Coronary artery (tissue), 2 donors: ENCODE results near the gene RGL2.

Source experiments
- DNase-seq: peaks from one replicate; pipeline ENCODE4 v3.0.0-alpha.2; 2017; ENCODE audit warnings: low spot score
- H3K27ac ChIP-seq, 2 donors: fragments of 200-600 bp; sonication (generic); one replicate each; pipeline ENCODE4 v1.5.1; 2016 to 2019
- H3K4me3 ChIP-seq: fragments of 200-600 bp; sonication (generic); 2 replicates; pipeline ENCODE4 v1.5.1; 2016; ENCODE audit warnings: mild to moderate bottlenecking, moderate library complexity
- TF ChIP-seq, protein P1 (sequence below): fragments of 200-600 bp; sonication (generic); IDR thresholded peaks from one replicate; pipeline ENCODE4 v1.5.1; 2019; ENCODE audit warnings: antibody characterized with exemption

Gene RGL2

DNA sequence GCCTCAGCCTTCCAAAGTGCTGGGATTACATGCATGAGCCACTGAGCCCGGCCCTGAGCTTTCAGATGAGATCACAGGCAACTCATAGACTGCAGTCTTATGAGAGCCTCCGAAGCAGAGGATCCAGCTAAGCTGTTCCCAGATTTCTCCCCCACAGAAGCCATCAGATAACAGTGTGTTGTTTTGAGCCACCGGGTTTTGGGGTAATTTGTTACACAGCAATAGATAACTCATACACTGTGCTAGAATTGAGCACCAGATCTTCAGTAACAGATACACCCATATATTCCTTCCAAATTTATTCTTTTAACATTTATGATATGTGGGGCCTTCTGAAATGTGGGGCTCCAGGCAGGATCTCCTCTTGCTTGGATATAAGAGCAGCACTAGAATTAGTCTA, 37.8 kb upstream of the RGL2 start:
- H3K4me3 ChIP-seq = no peak overlapping the region
- TF ChIP-seq, protein P1, sequence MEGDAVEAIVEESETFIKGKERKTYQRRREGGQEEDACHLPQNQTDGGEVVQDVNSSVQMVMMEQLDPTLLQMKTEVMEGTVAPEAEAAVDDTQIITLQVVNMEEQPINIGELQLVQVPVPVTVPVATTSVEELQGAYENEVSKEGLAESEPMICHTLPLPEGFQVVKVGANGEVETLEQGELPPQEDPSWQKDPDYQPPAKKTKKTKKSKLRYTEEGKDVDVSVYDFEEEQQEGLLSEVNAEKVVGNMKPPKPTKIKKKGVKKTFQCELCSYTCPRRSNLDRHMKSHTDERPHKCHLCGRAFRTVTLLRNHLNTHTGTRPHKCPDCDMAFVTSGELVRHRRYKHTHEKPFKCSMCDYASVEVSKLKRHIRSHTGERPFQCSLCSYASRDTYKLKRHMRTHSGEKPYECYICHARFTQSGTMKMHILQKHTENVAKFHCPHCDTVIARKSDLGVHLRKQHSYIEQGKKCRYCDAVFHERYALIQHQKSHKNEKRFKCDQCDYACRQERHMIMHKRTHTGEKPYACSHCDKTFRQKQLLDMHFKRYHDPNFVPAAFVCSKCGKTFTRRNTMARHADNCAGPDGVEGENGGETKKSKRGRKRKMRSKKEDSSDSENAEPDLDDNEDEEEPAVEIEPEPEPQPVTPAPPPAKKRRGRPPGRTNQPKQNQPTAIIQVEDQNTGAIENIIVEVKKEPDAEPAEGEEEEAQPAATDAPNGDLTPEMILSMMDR = no peak

DNA sequence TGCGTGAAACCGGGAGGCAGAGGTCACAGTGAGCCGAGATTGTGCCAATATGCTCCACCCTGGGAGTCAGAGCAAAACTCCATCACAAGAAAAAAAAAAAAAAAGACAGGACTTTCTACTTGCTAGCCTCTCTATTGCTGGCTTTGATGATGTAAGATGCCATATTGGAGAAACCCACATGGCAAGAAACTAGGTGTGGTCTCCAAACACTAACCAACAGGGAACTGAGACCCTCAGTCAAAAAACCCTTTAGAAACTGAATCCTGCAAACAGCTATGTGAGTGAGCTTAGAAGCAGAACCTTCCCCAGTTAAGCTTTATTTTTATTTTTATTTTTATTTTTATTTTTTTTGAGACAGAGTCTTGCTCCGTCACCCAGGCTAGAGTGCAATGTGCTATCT, 37.2 kb upstream of the RGL2 start:
- Histone ChIP-seq H3K4me3 (no peak overlapping the region), H3K27ac (no peak overlapping the region)
- TF ChIP-seq, protein P1 = no peak
- DNase-seq = no peak

More for the DNA sequence above, 37.8 kb upstream of the RGL2 start:
- H3K27ac ChIP-seq = no peak overlapping the region
- DNase-seq = no peak

GRCh38 chr6:33333666-33334065, 34.9 kb upstream of the RGL2 start:
- TF ChIP-seq, protein P1 = no peak
- no peak overlapping the region for H3K27ac ChIP-seq
- DNase-seq = no peak
- no peak overlapping the region for H3K4me3 ChIP-seq

GRCh38 chr6:33330736-33331135, 32.0 kb upstream of the RGL2 start:
- TF ChIP-seq, protein P1 = no peak
- DNase-seq = no peak
- Histone ChIP-seq H3K4me3 (no peak overlapping the region), H3K27ac (no peak overlapping the region)

- TF ChIP-seq, protein P1 = no peak
Measured at GRCh38 chr6:33329058-33329457, 30.3 kb upstream of the RGL2 start.

GRCh38 chr6:33324125-33324524, 25.4 kb upstream of the RGL2 start:
- Histone ChIP-seq H3K4me3 (peak overlapping the region; percentile 91), H3K27ac (peak overlapping the region in 1 of 2 donors; percentile 94)
- TF ChIP-seq, protein P1 = no peak
- no peak for DNase-seq

More at GRCh38 chr6:33329058-33329457, 30.3 kb upstream of the RGL2 start:
- Histone ChIP-seq H3K27ac (no peak overlapping the region), H3K4me3 (no peak overlapping the region)
- no peak for DNase-seq

GRCh38 chr6:33323623-33323948, 24.8 kb upstream of the RGL2 start:
- no peak for DNase-seq
- TF ChIP-seq, protein P1 = no peak
- Histone ChIP-seq H3K27ac (peak overlapping the region; percentile 47 to 94), H3K4me3 (peak overlapping the region; percentile 91)
